GM18508 (cell line): ENCODE measurements around the gene PPP5C.
"Not testable (repeated sequence)": the region's sequence is repeated elsewhere in the genome, so short reads cannot be mapped to it uniquely, and the experiment has no call there.

ENCODE experiments used
- ATAC-seq: cut with Tn5 transposase; IDR thresholded peaks from one replicate; pipeline ENCODE4 v1.9.1; 2021; ENCODE audit warnings: moderate number of reproducible peaks; ENCODE audit not compliant: insufficient read depth, unreplicated experiment

Gene PPP5C

DNA sequence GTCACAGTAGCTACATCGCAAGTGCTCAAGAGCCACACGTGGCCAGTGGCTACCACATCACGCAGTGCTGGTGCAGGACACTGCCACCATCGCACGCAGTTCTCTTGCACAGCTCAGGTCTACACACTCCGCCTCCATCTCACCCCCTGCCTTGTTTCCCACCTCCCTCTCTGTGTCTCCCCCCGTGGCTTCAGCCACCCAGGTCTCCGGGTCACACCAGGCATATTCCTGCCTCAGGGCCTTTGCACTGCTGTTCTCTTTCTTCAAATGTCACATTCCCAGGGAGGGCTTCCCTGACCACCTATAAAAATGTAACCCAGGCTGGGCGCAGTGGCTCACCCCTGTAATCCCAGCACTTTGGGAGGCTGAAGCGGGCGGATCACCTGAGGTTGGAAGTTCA lies 55.8 kb downstream of the PPP5C start:
- no peak for ATAC-seq

DNA sequence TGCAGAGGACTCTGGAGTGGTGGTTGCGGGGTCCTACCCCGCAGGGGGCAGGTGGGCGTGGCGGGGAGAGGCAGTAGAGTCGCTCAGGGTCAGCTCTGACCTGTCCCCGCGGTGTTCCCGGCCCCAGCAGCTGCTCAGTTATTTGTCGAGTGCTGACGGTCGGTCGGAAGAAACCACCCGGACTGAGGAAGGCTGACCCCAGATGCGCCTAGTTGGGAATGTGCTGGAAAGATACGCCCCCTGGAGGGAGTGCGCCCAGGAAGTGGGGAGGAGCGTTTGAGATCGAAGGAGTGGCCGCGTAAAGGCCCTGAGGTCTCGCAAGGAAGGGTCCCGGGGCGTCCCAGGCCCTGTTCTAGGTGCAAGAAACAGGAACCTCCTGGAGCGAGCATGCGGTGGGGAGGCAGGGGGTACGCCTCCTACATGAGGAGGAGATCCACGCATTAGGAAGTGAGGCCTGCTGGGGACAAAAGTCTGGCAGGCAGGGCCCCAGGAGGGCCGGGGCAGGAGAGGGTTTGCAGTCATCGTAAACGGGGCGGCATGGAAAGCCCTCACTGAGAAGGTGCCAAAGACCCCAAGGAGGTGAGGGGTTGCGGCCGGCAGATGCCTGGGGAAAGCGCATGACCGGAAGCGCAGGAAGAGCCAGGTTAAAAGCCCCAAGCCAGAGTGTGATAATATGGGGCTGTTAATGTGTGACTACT lies 57.3 kb downstream of the PPP5C start:
- ATAC-seq = no peak

DNA sequence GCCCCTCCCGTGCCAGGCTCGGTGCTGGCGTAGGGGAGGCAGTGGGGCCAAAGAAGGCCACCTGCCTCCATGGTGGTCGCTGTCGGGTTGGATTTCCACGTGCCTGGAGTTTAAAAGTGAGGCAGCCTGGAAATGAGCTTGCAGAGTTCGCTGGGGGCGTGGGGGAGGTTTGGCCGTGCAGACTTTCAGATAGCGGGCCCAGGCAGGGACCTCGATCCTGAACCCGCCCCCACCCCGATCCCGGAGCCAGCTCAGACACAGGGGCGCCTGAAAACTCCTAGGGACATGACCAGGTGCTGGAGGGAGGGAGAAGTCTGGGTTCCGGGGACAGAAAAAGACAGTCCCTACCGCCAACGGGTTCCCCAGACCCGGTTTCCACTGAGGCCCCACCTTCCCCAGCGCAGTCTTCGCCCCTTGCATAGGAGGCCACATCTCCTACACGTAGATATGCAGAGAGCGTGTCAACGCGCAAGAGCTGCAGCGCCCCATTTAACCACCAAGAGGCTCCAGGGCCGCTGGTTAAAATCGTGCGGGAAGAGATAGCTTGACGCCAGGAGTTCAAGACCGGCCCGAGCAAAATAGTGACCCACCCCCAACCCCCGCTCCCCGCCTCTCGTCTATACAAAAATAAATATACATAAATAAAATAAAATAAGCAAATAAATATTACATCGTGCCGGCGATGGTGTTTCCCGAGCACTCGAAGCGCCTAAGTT lies 58.0 kb downstream of the PPP5C start:
- ATAC-seq = no peak

DNA sequence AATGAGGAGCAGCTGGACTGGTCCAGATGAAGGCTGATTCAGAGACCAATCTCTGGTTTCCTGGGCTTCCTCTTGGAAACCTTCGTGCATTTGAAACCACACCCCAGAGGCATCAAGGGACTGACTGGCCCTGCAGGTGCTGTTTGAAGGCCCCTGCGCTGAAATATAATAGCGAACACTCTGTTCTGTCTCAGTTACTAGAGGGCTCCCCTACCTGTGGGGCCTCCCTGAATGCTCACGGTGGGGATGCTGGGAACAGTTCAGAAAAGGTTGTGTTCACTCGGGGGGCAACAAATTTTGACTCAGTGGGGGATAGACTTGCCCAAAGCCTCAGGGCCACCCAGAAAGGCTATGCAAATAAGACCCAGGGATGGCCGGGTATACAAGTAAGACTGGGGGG lies 60.1 kb downstream of the PPP5C start:
- ATAC-seq = no peak

DNA sequence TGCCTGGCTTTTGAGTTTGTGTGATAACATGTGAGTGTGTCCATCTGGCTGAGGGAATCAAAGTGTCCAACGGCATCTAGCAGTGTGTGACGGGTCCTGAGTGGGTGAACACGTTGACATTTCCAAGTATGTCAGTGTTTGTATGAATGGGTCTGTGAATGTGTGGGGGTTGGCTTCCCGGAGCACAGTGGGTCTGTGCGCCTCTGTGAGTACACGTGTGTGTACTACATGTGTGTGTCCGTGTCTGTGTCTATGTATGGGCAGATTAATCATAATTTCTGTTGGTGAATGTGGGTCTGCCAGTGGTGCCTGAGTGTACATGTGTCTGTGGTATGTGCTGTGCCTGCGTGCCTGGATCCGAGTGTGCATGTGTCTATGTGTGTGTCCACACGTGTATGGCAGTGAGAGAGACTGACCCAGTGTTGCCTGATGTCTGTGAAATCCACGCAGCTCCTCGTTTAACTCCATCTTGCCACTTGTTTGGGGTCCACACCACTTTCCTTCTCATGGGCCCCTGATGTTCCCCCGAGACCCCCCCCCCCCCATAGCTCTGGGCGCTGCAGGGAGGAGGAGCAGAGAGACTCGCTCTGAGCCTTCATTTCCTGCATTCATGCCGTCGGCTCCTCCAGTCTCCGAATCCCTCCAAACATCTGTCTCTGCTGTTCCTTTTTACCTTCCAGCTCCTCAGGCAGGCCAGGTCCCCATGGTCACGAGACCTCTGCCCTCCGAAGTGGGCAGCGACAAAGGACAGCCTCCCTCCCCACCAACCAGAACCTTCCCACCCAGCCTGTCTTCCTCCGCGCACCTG lies 61.2 kb downstream of the PPP5C start:
- ATAC-seq = no peak

DNA sequence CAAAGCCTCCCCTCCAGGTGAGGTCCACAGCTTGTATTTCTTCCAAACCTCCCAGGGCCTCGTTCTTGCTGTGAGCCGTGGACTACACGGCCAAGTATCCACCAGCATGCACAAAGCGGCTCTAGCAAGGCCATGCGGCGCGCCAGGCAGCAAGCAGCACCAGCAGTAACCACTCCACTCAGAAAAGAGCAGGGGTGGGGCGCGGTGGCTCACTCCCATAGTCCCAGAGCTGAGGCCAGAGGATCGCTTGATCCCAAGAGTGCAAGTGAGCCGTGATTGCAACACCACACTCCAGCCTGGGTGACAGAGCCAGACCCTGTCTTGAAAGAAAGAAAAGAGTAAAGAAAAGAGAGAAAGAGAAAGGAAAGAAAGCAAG lies 61.8 kb downstream of the PPP5C start:
- ATAC-seq = no peak

DNA sequence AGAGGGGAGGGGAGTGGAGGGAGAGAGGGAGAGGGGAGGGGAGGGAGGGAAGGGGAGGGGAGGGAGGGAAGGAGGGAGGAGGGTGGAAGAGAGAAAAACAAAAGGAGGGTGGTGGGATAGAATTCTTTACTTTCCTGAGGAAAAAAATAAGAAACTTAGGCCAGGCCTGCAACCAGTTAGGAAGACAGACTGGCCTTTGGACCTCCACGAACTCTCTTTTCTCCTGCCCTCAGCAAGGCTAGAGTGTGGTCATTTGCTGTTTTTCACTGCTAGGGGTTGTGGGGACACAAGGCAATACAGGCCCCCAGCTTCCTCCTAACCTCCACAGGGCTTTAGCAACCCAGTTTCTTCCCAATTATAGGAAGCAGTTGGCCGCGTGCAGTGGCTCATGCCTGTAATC lies 62.3 kb downstream of the PPP5C start:
- no peak for ATAC-seq

DNA sequence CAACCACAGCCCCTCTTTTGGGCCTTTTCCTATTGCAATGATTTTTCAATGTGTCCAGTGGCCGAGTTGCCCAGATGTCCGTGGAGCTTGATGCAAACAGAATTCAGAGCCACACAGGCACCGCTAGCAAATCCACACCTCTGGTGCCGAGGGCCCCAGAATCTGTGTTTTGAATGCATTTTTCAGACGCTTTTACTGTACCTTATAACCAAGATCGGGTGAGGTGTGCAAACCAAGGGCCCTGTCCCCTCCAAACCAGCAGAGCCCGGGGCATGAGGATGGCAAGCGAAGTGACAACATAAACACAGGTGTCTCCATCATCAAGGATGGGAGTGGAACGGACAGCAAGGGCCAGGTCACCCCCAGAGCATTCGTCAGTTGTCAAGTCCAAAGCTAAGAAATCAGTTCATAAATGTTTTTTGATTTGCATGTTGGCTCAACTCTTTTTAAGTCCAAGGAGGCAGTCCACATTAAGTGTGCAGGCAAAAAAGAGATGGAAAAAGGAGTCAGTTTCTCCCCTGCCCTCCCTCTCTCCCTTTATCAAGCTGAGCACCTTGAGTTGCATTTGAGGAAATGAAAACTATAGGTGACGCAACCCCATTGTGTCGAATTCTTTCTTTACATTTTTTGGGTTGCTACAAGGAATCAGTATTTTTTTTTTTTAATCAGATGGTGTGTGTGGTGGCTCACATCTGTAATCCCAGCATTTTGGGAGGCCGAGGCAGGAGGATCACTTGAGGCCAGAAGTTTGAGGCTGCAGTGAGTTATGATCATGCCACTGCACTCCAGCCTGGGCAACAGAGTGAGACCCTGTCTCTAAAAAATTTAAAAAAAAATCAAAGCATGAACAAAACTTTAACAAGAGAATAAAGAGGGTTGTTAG lies 63.6 kb downstream of the PPP5C start:
- ATAC-seq = no peak

DNA sequence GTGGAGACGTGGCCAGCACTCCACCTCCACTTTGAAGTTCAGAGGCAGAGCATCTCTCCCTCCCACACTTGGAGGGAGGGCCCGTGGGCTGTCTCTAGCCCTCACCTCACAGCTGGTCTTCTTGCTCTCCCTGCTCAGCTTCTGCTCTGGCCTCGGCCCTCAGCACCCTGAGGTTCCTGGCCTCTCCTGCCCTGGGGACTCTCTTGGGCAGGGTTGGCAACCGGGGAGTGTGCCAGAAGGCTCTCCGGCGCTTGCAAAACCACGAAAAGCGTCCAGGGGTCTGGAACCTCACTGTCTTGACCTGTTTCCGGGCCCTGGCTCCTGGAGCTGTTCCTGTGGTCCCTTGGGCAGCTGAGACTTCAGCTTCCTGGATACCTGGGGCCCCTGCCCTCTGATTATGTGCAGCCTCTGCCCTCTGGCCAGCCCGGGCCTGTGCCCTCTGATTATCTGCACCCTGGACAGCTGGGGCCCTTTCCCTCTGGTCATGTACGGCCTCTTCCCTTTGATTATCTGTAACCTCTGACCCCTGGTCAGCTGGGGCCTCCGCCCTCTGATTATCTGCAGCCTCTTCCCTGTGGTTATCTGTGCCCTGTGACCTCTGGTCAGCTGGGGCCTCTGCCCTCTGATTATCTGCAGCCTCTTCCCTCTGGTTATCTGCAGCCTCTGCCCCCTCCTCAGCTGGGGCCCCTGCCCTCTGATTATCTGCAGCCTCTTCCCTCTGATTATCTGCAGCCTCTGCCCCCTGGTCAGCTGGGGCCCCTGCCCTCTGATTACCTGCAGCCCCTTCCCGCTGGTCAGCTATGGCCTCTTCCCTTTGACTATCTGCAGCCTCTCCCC lies 64.4 kb downstream of the PPP5C start:
- ATAC-seq = no peak

DNA sequence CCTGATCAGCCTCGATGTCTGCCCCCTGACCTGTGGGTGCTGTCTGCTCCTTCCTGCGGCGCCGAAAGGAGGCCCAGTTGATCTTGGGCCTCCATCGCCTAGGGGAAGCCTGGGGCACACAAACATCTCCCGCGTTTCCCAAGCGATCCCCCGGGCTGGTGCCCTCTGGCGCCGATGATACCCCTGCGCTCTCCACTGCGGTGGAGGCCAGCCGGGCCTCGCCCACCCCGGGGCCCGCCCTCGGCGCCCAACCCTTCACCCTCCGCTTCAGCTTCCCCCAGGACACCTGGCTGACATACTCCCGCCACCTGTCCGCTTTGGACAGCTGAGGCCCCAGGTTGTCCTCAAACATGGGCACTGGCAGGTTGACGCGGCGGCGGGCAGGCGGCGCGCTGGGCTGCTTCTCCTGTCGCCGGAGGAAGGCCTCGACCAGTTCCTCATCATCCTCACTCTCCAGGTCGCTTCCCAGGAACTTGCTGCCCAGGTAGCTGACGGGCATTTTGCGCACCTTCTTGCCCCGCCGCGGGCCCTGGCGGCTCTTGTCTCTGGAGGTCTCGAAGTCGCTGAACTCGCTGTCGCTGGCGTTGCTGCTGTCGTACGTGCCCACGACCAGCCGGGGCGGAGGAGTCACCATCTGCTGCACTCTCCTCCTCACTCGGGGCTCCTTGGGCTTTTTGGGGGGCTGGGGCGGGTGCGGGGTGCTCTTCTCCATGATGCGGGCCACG lies 65.2 kb downstream of the PPP5C start:
- ATAC-seq = no peak

DNA sequence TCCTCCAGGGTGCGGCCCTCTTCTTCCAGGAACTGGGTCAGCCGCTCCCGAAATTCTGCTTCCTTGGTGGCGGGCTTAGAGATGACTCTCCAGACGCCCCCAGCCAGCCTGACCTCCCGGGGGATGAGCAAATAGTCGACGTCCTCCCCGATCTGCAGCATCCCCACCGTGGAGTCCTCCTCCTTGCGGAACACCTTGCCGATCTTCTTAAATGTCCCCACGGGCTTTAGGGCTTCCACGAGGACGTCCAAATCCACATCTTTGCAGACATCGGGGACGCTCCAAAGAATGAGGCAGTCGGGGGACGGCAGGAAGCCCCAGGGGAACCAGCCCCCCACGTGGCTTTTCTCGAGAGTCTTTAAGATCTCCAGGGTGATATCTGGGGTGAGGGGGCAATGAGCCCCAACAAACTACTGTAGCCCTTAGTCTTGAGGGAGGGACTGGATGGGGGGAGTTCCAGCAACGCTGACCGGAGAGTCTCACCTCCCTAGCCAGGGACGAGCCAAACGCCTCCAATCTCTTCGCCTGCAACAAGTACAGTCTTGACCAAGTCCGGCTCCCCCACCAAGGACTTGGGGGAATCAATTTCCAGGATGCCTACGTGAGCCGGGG lies 65.9 kb downstream of the PPP5C start:
- no peak for ATAC-seq

DNA sequence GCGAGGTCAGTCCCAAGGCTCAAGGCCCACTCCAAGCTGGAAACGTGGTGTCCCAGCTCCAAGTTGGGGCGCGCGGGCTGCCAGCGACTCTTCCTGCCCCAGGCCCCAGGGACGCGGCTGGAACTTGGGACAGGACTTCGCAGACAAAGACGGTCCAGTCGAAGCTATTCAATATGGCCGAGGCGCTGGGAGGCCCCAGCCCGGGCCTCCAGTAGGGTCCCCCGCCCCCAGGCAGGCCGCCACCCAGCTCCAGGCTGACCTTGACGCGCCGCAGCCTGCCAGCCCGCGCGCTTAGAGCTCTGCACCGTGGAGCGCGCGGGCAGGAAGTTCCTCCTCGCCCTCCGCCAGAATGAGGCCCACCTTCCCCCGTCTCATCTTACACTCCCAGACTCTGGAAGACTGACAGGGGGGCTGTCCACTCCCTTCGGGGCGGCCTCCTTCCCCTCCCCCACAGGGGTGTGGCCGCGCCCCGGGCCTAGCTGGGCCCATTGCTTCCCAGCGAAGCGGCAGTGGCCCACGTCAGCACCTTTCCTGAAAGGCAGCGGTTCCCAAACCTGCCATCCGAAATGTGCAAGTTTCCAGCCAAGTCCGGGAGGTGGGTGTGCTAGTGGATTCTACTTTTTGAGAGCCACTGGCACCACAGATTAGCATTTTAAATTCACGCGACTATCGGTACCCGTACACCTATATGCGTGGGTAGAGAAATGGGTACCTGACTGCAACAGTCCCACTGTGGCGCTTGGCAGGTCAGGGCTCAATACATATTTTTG lies 66.6 kb downstream of the PPP5C start, which contains the start of gene CCDC8:
CCDC8 (minus strand) TSS at position 303 of the 770 bp plus-strand sequence. CDS start 754 bp downstream, outside the sequence.
- no peak for ATAC-seq

DNA sequence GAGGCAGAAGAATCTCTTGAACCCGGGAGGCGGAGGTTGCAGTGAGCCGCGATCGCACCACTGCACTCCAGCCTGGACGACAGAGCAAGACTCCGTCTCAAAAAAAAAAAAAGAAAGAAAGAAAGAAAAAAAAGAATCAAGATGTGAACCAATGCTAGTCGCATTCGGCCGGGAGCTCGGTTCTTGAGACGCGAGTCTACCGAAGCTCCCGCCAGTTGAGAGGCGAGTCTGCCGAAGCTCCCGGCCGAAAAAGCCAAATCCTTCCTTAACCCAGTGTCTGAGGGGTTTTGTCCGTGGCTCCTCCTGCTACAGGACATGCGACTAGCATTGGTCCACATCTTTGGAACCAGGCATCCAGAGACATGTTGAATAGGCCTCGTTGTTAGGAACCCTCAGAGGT lies 68.0 kb downstream of the PPP5C start:
- ATAC-seq = not testable (repeated sequence)

DNA sequence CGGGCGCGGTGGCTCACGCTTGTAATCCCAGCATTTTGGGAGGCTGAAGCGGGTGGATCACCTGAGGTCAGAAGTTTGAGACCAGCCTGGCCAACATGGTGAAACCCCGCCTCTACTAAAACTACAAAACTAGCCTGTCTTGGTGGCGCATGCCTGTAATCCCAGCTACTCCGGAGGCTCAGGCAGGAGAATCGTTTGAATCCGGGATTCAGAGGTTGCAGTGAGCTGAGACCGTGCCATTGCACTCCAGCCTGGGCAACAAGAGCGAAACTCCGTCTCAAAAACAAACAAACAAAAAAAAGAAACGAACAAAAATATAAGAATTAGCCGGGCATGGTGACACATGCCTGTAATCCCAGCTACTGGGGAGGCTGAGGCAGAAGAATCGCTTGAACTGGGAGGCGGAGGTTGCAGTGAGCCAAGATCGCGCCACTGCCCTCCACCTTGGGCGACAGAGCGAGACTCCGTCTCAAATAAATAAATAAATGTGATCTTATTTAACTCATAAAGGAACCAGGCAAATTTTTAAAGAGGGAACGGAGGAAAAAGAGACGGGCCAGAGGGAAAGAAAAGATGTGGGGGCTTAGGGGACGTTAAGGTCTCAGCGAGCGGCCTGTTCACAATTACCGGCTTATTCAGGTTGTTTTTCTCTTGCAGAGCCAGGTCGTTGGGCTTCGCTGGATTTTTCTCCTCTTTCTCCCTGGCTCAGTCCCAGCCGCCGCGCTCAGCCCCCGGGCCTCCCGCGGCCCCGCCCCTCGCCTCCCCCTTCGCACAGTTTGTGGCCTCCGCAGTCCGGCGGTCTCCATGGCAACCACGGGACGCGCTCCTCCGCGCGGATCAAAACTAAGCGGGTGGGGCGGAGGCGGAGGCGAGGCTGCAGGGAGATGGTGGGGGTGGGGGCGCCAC lies 69.2 kb downstream of the PPP5C start:
- ATAC-seq = not testable (repeated sequence)

DNA sequence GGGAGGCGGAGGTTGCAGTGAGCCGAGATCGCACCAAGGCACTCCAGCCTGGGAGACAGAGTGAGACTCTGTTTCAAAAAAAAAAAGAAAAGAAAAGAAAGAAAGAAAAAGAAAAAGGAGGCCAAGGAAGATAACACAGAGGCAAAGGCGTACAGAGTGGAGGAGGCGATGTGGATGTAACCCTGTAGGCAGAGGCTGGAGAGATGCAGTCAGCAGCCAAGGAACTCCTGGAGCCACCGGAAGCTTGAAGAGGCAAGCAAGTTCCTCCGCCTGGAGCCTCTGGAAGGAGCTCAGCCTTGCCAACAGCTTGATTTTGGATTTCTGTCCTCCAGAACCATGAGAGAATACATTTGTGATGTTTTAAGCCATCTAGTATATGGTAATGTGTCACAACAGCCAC lies 73.2 kb downstream of the PPP5C start:
- ATAC-seq = no peak

DNA sequence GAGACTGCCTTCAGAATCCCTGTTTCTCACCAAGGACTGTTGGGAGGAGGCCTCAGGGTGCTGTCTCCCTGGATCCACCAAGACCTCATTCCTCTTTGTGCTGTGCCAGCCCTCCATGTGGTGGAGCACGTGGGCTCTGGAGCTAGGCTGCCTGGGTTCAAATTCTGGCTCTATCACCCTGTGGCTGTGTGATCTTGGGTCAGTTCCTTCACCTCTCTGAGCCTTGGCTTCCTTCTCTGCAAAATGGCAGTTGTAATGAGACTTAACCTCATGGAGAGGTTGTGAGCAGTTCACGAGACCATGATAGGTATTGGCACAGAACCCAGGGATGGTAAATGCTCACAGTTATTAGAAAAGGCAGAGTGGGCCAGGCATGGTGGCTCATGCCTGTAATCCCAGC lies 75.5 kb downstream of the PPP5C start:
- ATAC-seq = no peak

DNA sequence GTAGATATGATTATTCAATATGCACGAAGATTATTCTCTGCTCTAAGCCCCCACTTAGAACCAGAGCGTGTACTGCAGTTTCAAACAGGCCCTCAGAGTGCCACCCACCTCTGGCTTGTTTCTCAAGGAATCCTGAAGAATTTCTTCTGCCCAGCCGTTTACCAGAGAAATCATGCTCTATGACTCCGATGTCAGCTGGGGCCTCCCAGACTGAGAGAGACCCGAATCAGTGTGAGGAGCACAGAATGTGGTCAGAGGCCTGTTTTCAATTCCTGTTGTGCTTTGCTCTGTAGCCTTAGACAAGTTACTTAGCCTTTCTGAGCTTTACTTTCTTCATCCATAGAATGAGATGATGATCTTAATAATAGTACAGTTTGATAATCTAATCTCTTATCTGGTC lies 76.3 kb downstream of the PPP5C start:
- no peak for ATAC-seq
